ENCODE data around the gene SFTA2. TPM values are rescaled to one million over a fixed set of nuclear protein-coding genes. Genes with fewer than 3 reads are reported as not detected.

The SFTA2 gene
- total RNA-seq, 1 experiment from 2014 or later, result not detected

DNA sequence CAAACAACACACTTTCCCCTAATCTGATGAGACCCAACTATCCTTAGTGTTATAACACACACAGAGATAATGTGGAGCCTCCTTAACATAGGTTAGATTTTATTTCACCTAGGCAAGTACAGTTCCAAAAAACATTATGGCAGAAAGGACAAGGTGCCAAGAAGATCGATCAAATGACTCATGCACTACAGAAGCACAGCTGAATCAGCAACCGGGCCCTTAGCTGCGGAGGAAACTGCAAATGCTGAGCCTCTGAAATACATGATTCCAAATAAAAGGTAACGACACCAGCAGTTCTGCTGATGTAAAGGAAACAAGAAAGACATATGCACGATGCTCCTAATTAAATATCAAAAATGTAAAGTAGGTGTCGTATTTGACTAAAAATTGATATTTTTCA is 31.7 kb upstream of the SFTA2 start:
- H3T11ph ChIP-seq (ENCODE audit: low read length), result no peak overlapping the region
- H3K23ac ChIP-seq (ENCODE audit: insufficient read length, low read depth, low read length), result no peak overlapping the region
- Mint-ChIP-seq H3K9me3 (peaks cover 0 to 3% of the 10 kb centered on the region in 2 experiments; a peak in 2 of 5 replicates), H3K36me3 (ENCODE audit: insufficient read depth in 1 of 3, low read depth in 3 of 3) (peaks cover 0 to 1% (median 0%) of the 10 kb centered on the region in 3 experiments; a peak in 1 of 7 replicates), H3K4me3 (no peak overlapping the region), H3K27ac (no peak overlapping the region), H3K4me1 (peaks cover 4 to 14% of the 10 kb centered on the region in 2 experiments; a peak in 3 of 4 replicates), H3K27me3 (ENCODE audit: low read depth) (peaks cover 18% of the 10 kb centered on the region)
- no peak overlapping the region for H2BK5ac ChIP-seq (ENCODE audit: insufficient read length, low read length)
- H3K79me1 ChIP-seq (ENCODE audit: insufficient read depth, low read depth, low read length, poor library complexity, severe bottlenecking), result no peaks in the 10 kb centered on the region
- no peak overlapping the region for H3K4ac ChIP-seq (ENCODE audit: low read depth, low read length)
- H3K79me2 ChIP-seq (ENCODE audit: insufficient read depth, low read length), result no peaks in the 10 kb centered on the region
- H3K18ac ChIP-seq (ENCODE audit: insufficient read length, low read depth, low read length), result no peak overlapping the region
- H4K91ac ChIP-seq (ENCODE audit: insufficient read length, low read depth, low read length), result no peak overlapping the region
- H2AK5ac ChIP-seq (ENCODE audit: insufficient read length, low read length), result no peak overlapping the region
- WGBS (ENCODE audit: extremely low coverage, insufficient read length, low lambda C conversion rate), result no CpG with 5 or more reads among the region's 6 CpGs
- H3K4me2 ChIP-seq (ENCODE audit: insufficient read depth, insufficient read length, low read length), result no peak overlapping the region
- no peak overlapping the region for H3K27ac ChIP-seq (ENCODE audit: insufficient read length, low read depth, low read length)
- no peaks in the 10 kb centered on the region for H3K9me3 ChIP-seq (ENCODE audit: control insufficient read depth, low read depth, low read length)
- no peak overlapping the region for H4K8ac ChIP-seq (replicated peaks; ENCODE audit: insufficient read length, low read depth, low read length)
- no peak overlapping the region for H2AFZ ChIP-seq (ENCODE audit: low read length)
- no peak overlapping the region for H3K56ac ChIP-seq (ENCODE audit: insufficient read length, low read depth, low read length)
- no peak overlapping the region for H2BK20ac ChIP-seq (ENCODE audit: low read depth, low read length, poor library complexity, severe bottlenecking)
- no peak overlapping the region for H3K14ac ChIP-seq (ENCODE audit: insufficient read depth, low read length)
- no peak overlapping the region for H2BK120ac ChIP-seq (ENCODE audit: low read depth, low read length, poor library complexity, severe bottlenecking)
- no peak overlapping the region for H3K9ac ChIP-seq (ENCODE audit: extremely low read depth, insufficient read length, low read length)
- no peaks in the 10 kb centered on the region for H3K23me2 ChIP-seq (ENCODE audit: insufficient read length, low read depth, low read length, poor library complexity, severe bottlenecking)
- no peak overlapping the region for H2BK12ac ChIP-seq (ENCODE audit: insufficient read length, low read depth, low read length)
- no peaks in the 10 kb centered on the region for H3K27me3 ChIP-seq (ENCODE audit: insufficient read depth, low read length)
- no peaks in the 10 kb centered on the region for H4K20me1 ChIP-seq (ENCODE audit: control insufficient read depth, insufficient read depth, insufficient read length)
- no peak overlapping the region for H2BK15ac ChIP-seq (ENCODE audit: low read depth, low read length)
- H3K4me1 ChIP-seq (ENCODE audit: insufficient read depth, low read length), result no peaks in the 10 kb centered on the region
- TF ChIP-seq, protein P1, sequence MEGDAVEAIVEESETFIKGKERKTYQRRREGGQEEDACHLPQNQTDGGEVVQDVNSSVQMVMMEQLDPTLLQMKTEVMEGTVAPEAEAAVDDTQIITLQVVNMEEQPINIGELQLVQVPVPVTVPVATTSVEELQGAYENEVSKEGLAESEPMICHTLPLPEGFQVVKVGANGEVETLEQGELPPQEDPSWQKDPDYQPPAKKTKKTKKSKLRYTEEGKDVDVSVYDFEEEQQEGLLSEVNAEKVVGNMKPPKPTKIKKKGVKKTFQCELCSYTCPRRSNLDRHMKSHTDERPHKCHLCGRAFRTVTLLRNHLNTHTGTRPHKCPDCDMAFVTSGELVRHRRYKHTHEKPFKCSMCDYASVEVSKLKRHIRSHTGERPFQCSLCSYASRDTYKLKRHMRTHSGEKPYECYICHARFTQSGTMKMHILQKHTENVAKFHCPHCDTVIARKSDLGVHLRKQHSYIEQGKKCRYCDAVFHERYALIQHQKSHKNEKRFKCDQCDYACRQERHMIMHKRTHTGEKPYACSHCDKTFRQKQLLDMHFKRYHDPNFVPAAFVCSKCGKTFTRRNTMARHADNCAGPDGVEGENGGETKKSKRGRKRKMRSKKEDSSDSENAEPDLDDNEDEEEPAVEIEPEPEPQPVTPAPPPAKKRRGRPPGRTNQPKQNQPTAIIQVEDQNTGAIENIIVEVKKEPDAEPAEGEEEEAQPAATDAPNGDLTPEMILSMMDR (conservative IDR thresholded peaks at IDR 0.05), result no peak
- no peak overlapping the region for H4K5ac ChIP-seq (ENCODE audit: insufficient read length, low read depth, low read length)
- DNase-seq, result no peak

Data from H9 (cell line).